ENCODE measurements around the gene ACOT7. TPM values are rescaled to one million over a fixed set of nuclear protein-coding genes. Genes with fewer than 3 reads are reported as not detected.
A peak's percentile ranks its signal among the peaks of the same experiment; 100 is the strongest.

The ACOT7 gene
- total RNA-seq, 1 experiment from 2014 or later = 113 TPM

- no peak for DNase-seq (ENCODE audit: low read depth)
These were observed 33.0 kb downstream of the ACOT7 start for GRCh38 chr1:6360517-6361070.

GRCh38 chr1:6360117-6360496, 33.5 kb downstream of the ACOT7 start:
- DNase-seq (ENCODE audit: low read depth) = no peak

GRCh38 chr1:6359216-6360116, 34.1 kb downstream of the ACOT7 start:
- DNase-seq (ENCODE audit: low read depth) = peak; percentile 93

GRCh38 chr1:6358757-6359201, 34.8 kb downstream of the ACOT7 start:
- DNase-seq (ENCODE audit: low read depth) = peak; percentile 98

- DNase-seq (ENCODE audit: low read depth) = peak; percentile 97
These were observed 35.4 kb downstream of the ACOT7 start for GRCh38 chr1:6358144-6358624.

GRCh38 chr1:6357243-6357936, 36.2 kb downstream of the ACOT7 start:
- DNase-seq (ENCODE audit: low read depth) = no peak

GRCh38 chr1:6355621-6356020, 37.9 kb downstream of the ACOT7 start:
- DNase-seq (ENCODE audit: low read depth) = no peak

- DNase-seq (ENCODE audit: low read depth) = no peak
These were observed 38.8 kb downstream of the ACOT7 start for GRCh38 chr1:6354659-6355317.

GRCh38 chr1:6353955-6354658, 39.5 kb downstream of the ACOT7 start:
- DNase-seq (ENCODE audit: low read depth) = peak; percentile 91

- no peak for DNase-seq (ENCODE audit: low read depth)
These were observed 40.0 kb downstream of the ACOT7 start for GRCh38 chr1:6353619-6353954.

GRCh38 chr1:6352138-6352563, 41.4 kb downstream of the ACOT7 start:
- DNase-seq (ENCODE audit: low read depth) = peak; percentile 42

GRCh38 chr1:6351480-6352137, 42.0 kb downstream of the ACOT7 start:
- DNase-seq (ENCODE audit: low read depth) = no peak

GRCh38 chr1:6350416-6351088, 43.0 kb downstream of the ACOT7 start:
- DNase-seq (ENCODE audit: low read depth) = peak; percentile 56

GRCh38 chr1:6349254-6349943, 44.2 kb downstream of the ACOT7 start:
- DNase-seq (ENCODE audit: low read depth) = no peak

- DNase-seq (ENCODE audit: low read depth) = peak; percentile 90
These were observed 44.9 kb downstream of the ACOT7 start for GRCh38 chr1:6348511-6349191.

GRCh38 chr1:6347641-6348487, 45.7 kb downstream of the ACOT7 start:
- peak; percentile 37 for DNase-seq (ENCODE audit: low read depth)

- no peak for DNase-seq (ENCODE audit: low read depth)
These were observed 48.1 kb downstream of the ACOT7 start for GRCh38 chr1:6345460-6345859.

GRCh38 chr1:6345009-6345408, 48.6 kb downstream of the ACOT7 start:
- no peak for DNase-seq (ENCODE audit: low read depth)
